RWPE2 (cell line): ENCODE results near the gene CYB5R3.

Experiments used
- ATAC-seq: fragments of 200-7000 bp; cut with Tn5 transposase; 3 replicates; pipeline ENCODE4 v1.9.1; 2021; ENCODE audit warnings: low read depth
- DNase-seq: peaks from one replicate; pipeline ENCODE4 v3.0.0-alpha.2; 2020; ENCODE audit warnings: low spot score
- H3K27ac ChIP-seq: fragments of 450-650 bp; 2 replicates; pipeline ENCODE4 v1.5.1; 2017; ENCODE audit warnings: mild to moderate bottlenecking; ENCODE audit not compliant: poor library complexity, severe bottlenecking
- H3K27me3 ChIP-seq: fragments of 250-450 bp; sonication (Bioruptor Pico); 2 replicates; pipeline ENCODE4 v1.5.1; 2021; ENCODE audit warnings: mild to moderate bottlenecking, moderate library complexity; ENCODE audit not compliant: insufficient read depth, poor library complexity, severe bottlenecking
- H3K36me3 ChIP-seq: fragments of 250-450 bp; sonication (Bioruptor Pico); 2 replicates; pipeline ENCODE4 v1.5.1; 2020; ENCODE audit warnings: low read depth, mild to moderate bottlenecking, moderate library complexity
- H3K4me1 ChIP-seq: fragments of 250-450 bp; sonication (Bioruptor Pico); 2 replicates; pipeline ENCODE4 v1.5.1; 2021; ENCODE audit warnings: mild to moderate bottlenecking, moderate library complexity; ENCODE audit not compliant: insufficient read depth, poor library complexity, severe bottlenecking
- H3K4me3 ChIP-seq: fragments of 250-450 bp; sonication (Bioruptor Pico); 2 replicates; pipeline ENCODE4 v1.5.1; 2021; ENCODE audit warnings: mild to moderate bottlenecking, moderate library complexity; ENCODE audit not compliant: severe bottlenecking
- H3K9me3 ChIP-seq: fragments of 250-450 bp; sonication (Bioruptor Pico); 2 replicates; pipeline ENCODE4 v1.5.1; 2021; ENCODE audit warnings: mild to moderate bottlenecking, moderate library complexity; ENCODE audit not compliant: severe bottlenecking
- TF ChIP-seq, protein P1 (sequence below): fragments of 450-650 bp; IDR thresholded peaks from one replicate; pipeline ENCODE4 v1.5.1; 2017; ENCODE audit warnings: mild to moderate bottlenecking, moderate library complexity; ENCODE audit not compliant: poor library complexity, severe bottlenecking

Gene CYB5R3

DNA sequence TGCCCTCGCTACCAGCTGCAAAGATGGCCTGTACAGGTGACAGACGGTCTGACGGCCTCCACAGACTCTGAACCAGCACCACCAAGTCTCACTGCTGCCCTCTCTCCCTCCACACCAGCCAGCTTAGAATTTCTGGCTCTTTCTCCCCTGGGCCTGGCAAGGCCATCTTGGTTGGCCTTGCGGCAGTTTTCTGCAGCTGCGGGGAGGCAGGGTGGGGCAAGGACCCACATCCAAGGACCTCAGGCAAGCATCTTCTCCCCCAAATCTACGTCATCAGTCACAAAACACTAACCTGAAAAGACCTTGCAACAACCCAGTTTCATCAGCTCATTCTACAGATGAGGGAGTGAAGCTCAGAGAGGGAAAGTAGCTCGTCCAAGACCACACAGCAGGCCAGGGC, 22.8 kb downstream of the CYB5R3 start:
- peaks cover 10% of the 10 kb centered on the region for H3K4me1 ChIP-seq
- no peaks in the 10 kb centered on the region for H3K27me3 ChIP-seq
- H3K27ac ChIP-seq: no peak overlapping the region
- TF ChIP-seq, protein P1, sequence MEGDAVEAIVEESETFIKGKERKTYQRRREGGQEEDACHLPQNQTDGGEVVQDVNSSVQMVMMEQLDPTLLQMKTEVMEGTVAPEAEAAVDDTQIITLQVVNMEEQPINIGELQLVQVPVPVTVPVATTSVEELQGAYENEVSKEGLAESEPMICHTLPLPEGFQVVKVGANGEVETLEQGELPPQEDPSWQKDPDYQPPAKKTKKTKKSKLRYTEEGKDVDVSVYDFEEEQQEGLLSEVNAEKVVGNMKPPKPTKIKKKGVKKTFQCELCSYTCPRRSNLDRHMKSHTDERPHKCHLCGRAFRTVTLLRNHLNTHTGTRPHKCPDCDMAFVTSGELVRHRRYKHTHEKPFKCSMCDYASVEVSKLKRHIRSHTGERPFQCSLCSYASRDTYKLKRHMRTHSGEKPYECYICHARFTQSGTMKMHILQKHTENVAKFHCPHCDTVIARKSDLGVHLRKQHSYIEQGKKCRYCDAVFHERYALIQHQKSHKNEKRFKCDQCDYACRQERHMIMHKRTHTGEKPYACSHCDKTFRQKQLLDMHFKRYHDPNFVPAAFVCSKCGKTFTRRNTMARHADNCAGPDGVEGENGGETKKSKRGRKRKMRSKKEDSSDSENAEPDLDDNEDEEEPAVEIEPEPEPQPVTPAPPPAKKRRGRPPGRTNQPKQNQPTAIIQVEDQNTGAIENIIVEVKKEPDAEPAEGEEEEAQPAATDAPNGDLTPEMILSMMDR: no peak
- ATAC-seq: no peak
- DNase-seq: no peak
- no peak overlapping the region for H3K4me3 ChIP-seq
- H3K9me3 ChIP-seq: no peaks in the 10 kb centered on the region
- peaks cover 70% of the 10 kb centered on the region for H3K36me3 ChIP-seq

DNA sequence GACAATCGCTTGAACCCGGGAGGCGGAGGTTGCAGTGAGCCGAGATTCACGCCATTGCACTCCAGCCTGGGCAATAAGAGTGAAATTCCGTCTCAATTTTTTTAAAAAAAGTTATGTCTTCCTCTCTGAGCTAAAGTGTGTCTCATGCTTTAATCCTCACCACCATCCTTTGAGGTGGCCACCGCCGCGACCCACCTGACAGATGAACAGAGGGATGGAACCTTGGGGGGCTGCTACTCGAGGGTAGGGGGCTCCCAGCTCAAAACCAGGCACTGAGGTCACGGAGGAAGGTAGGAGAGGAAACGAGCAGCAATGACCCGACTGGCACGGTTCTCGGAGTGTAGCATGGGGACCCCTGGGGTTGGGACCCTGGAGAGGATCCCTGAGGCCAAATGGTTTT, 23.8 kb downstream of the CYB5R3 start:
- Histone ChIP-seq H3K27me3 (no peaks in the 10 kb centered on the region), H3K36me3 (peaks cover 65% of the 10 kb centered on the region), H3K4me3 (no peak overlapping the region), H3K4me1 (peaks cover 13% of the 10 kb centered on the region), H3K9me3 (no peaks in the 10 kb centered on the region), H3K27ac (no peak overlapping the region)
- TF ChIP-seq, protein P1: no peak
- no peak for ATAC-seq
- DNase-seq: no peak

DNA sequence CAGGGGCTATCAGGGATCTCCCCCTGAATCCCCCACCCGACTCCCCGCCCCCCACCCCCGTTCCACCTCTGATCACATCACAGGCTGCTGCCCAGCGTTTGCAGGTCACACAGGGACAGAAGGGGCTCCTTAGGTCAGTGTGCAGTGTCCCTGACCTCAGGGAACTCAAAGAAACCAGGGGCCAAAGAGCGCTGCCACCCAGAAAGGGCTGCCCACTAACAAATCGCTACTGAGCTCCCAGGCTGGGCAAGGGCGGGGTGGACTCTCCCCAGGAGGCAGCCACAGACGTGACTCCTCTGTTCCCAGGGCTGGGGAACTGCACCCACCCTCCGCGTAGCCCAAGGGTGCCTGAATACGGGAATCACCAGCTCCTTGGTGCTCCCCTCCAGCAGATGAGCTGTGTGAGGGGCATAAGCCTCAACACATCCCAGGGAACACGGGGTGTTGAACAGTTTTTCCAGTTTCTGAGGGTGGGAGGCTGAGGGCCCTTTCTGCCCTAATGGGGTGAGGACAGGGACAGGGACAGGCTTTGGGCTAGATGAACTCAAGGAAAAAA, 24.6 kb downstream of the CYB5R3 start:
- Histone ChIP-seq H3K36me3 (peaks cover 63% of the 10 kb centered on the region), H3K4me3 (no peak overlapping the region), H3K27ac (no peak overlapping the region), H3K9me3 (no peaks in the 10 kb centered on the region), H3K27me3 (no peaks in the 10 kb centered on the region), H3K4me1 (peaks cover 13% of the 10 kb centered on the region)
- TF ChIP-seq, protein P1: no peak
- no peak for ATAC-seq
- DNase-seq: no peak

DNA sequence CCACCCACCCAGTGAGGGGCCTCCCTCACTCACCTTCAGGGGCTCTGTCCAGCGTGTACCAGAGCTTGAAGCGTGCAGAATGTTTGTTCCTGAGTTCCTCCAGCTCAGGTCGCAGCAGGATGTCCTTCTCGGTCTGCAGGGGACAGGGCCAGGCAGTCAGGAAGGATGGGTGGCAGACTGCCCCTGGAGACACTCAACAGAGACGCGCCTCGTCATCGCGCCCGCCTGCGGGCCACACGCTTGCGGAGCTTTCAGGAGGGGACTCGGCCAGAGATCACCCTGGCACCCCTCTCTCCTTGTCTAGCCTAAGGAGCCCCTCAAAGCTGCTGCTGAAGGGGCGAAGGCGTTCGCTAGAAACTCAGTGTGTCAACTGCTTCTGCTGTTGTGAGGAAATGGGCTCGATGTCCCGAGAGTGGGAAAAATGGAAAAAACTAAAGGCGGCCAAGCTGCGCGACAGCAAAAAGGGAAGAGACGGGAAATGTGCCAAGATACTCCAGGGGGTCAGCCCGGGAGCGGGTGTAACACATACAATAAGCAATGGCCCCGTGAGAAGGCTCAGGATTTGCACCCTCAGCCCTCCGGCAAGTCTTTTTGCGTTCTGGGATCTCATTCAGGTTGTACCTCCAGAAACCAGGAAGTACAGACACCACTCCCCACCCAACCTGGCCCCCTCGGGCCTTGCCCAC, 25.3 kb downstream of the CYB5R3 start:
- H3K27ac ChIP-seq: no peak overlapping the region
- ATAC-seq (no peak), DNase-seq (no peak)
- no peak overlapping the region for H3K4me3 ChIP-seq
- TF ChIP-seq, protein P1: no peak
- no peaks in the 10 kb centered on the region for H3K27me3 ChIP-seq
- H3K36me3 ChIP-seq: peaks cover 57% of the 10 kb centered on the region
- no peaks in the 10 kb centered on the region for H3K9me3 ChIP-seq
- peaks cover 13% of the 10 kb centered on the region for H3K4me1 ChIP-seq

DNA sequence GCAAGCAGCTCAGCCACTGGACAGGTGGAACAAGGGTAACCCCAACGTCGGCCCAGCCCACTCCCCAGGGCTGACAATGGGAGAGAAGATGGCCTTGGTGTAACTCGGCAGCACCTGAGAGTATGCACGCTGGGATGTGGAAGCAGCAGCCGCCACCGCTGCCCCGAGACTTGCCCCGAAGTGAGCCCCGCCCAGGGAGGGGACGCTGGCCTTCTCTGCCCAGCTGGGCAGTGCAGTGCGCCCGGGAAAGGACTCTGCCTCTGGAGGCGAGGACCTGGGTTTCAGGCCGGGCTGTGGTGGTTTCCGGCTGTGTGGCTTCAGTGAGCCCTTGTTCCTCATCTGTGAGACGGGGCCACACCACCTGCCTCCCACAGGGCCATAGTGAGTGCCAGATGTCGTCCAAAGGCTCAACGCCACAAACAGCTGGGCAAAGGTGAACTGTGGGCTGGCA, 25.9 kb downstream of the CYB5R3 start:
- H3K36me3 ChIP-seq: peaks cover 51% of the 10 kb centered on the region
- H3K4me1 ChIP-seq: peaks cover 13% of the 10 kb centered on the region
- no peak overlapping the region for H3K4me3 ChIP-seq
- TF ChIP-seq, protein P1: no peak
- ATAC-seq (no peak), DNase-seq (no peak)
- no peak overlapping the region for H3K27ac ChIP-seq
- H3K9me3 ChIP-seq: no peaks in the 10 kb centered on the region
- H3K27me3 ChIP-seq: no peaks in the 10 kb centered on the region
